Fibroblast of skin of right biceps (primary cell): ENCODE measurements around the gene SIGLECL1.

Experiments used
- DNase-seq: peaks from one replicate; pipeline ENCODE4 v3.0.0-alpha.2; 2013

Gene SIGLECL1

DNA sequence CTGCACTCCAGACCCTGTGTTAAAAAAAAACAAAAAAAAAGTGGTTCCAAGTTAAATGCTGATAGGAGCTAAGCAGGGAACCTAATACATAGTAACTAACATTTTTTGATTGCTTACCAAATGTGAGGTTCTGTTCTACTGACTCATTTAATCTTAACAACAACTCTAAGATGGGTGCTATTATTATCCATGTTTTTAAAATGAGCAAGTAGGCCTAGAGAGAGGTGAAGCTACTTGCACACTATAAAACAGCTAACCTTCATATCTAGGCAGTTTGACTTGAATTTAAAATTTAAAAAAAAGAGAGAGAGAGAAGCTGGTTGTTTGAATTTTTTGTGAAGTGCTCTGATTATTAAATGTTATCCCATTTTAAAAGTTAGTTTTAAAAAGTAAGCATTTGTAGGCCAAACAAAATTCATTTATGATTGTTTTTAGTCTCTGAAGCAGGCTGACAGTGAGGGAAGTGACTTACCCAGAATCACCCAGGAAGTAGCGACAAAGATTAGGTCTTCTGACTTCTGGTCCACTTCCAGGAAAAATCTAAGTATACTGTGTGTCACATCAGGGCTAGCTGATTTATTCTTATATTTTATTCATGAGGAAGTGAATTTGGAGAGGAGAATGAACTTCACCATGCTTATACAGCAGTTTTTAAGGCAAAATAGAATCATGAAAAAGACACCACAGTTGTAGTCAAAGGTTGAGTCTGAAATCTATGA lies 2.4 kb downstream of the SIGLECL1 start:
- DNase-seq = no peak

DNA sequence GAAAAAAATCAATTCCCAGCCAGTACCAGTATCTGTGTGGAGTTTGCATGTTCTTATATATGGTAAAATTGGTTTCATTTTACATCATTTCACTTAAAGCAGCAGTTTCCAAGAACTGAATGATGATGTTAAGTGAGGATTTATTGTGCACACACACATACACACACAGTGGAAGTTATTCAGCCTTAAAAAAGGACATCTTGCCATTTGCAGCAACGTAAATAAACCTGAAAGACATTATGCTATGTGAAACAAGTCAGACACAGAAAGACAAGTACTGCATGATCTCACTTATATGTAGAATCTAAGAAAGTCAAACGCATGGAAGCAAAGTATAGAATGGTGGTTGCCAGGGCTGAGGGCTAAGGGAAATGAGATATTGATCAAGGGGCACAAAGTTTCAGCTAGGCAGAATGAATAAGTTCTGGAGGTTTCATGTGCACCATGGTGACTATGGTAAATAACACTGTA lies 5.3 kb downstream of the SIGLECL1 start:
- DNase-seq = no peak

DNA sequence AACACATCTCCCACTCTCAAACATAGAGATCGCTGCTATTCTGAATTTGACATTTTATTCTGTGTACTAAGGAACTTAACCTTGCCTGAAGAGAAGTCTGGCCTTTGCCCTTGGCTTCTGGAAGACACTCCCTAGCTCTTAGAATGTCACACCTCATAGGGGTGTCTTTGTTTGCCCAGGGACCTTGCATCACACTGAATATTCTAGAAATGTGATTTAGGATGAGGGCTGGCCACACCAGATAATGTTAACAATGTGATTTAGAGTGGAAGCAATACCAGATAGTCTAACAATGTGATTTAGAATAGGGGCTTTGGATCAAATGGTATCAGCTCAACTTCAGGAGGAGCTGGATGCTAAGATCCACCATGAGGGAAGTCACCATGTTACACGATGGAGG lies 6.6 kb downstream of the SIGLECL1 start:
- no peak for DNase-seq

DNA sequence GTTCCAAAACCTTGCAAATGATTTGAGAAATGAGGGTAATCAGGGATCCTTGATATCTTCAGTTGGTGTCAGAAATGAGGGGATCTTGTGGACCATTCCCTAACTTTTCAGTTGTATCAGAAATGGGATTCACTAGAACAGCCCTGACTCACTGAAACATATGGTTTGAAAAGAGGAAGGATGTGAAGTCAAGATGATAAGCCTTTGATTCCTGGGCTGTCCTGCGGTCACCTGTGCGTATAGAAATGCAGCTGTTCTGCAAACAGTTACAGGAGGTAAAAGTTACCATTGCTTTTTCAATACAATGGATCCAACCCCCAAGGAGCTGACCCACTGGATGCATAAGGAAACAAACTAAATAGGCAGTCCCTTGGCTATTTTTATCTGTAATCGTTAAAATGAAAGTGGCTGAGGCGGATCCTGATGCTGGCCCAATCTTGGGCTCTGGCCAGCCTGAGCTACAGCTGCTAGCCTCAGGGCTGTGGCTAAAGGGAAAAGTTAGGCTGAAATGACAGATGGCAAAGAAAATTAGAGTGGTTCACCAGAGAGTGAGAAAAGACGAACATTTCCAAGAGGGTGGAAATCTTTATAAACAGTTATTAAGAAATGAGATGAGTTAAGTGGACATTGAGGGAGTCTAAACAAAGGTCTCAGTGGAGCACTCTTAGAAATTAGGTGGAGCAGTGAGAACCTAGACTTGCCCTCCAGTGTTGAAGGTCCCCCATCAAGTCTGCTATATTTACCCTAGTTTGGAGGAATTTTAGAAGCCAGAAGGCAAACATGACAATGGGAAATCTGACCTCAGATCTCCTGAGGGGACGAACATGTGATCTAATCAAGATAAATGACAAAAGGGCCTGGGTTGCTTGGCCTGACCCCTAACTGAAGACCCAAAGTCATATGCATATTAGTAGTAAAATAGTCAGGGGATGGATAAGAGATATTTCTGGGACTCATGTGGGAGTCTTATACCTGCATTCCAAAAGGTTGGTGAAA lies 7.6 kb downstream of the SIGLECL1 start:
- no peak for DNase-seq

DNA sequence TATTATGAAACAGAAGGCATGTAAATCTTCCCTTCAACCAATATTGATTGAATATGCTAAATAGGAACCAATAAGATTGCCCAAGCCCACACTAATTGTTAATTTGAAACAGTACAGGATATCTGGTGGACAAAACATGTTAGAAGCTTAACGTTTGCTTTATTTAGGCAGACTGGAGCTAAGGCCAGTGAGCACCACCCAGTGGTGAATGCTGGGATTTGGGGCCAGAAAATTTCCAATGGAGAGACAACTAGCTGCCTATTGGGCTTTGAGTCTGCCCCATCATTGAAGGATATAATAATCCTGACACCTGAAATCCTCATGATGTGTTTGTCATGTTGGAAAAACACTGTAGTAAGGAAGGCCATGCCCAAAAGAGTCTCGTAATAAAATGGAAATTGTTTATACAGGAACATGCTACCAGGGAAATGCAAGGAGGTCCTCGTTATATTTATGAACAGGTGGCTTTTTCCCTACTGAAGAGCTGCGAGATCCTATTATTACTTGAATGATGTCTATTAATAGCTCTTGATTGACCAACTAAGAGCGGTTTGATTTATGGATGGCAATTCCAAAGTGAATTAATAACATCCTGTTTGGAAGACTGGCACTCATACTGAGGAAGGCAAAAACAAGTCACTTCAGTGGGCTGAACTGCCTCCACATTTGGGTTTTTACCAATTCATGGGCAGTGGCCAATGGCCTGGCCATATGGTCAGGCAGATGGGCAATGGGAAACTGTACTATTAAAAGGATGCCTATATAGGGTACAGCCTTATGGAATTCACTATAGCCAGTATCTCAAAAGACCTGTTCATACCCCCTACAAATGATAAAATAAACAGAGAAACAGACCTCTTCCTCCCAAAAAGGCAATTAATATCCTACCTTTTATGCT lies 8.7 kb downstream of the SIGLECL1 start:
- peak; percentile 19 for DNase-seq

DNA sequence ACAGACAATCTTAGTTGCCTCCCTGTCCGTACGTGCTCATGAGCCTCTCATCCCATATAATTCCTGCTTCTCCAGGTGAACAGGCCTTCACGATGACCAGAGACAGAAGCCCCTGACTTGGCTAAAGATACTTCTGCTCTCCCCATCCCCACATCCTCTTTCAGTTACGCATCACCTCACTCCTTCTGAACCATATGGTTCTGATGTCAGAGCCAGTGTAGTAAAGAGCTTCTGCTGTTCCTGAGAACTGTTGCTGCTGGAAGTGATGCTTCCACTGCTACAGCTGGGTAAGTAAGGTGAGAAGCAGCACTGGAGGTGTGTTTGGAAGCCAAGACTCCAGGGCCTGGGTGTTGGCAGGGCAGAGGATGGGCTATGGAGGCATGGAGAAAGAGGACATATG lies 12.9 kb downstream of the SIGLECL1 start:
- no peak for DNase-seq

DNA sequence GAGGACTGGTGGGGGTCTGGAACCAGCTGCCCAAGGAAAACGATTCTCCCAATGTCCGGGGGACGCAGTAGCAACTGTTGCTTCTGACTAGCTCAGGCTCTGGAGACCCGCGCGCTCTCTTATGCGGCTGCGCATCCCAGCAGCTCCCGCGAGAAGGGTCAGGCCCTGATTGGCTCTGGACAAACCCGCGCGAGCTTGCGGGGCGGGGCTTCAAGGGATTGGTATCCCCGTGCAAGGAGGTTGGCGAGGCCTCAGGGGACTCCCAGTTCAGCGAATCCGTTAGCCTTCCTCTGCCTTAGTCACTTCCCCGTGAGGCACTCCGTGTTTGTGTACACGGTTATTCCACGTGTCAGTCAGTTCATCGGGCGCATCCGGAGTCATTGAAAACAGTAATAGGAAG lies 20.2 kb downstream of the SIGLECL1 start:
- no peak for DNase-seq

DNA sequence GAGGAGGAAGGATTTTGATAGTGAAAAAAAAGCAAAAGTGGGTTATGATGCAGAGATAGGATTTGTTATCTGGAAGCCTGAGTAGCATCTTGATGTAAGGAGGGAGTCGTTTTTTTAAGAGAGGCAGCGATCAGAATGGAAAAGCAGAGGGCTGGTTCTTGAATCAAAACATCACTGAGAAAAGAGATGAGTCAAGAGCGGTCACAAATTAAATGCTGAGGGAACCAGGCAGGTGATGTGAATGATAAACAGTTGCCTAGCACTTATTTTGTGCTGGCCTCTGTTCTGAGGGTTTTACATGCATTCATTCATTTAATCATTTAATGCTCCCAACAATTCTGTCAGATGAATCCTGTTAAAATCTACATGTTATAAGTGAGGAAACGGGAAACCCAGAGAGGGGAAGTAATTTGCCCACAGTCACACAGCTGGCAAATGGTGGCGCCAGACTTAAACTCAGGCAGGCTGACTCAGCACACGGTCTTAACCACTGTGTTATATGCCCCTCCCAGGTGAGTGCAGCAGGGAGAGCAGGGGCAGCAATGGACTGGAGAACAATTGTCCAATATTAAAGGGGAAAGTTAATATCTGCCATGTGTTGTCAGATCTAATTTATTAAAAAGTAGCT lies 21.4 kb downstream of the SIGLECL1 start:
- no peak for DNase-seq

DNA sequence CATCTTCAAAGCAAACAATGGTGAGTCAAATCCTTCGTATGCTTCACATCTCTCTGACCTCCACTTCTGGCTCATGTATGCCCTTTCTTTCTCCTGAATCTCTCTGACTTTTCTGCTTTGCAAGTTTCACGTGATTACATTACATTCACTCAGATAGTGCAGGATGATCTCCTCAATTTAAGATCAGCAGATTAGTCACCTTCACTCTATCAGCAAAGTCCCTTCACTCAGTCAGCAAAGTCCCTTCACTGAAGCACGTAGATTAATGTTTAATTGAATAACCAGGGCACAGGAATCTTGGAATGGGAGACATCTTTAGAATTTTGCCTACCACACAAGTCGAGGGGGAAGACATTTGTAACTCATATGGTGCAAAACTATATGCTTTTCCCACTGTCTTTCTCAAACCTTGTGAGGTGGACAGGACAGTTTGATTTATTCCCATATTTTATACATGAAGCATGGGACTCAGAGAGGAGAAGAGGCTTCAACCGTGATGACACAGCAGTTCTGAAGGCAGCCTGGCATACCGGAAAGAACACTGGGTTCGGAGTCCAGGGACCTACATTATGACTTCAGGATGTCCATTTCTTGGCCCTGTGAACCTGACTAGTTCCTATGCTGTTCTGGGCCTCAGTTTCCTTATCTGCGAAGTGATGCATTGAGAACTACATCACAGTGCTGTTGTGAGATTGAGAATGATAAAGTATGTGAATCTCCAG lies 23.3 kb downstream of the SIGLECL1 start:
- no peak for DNase-seq

DNA sequence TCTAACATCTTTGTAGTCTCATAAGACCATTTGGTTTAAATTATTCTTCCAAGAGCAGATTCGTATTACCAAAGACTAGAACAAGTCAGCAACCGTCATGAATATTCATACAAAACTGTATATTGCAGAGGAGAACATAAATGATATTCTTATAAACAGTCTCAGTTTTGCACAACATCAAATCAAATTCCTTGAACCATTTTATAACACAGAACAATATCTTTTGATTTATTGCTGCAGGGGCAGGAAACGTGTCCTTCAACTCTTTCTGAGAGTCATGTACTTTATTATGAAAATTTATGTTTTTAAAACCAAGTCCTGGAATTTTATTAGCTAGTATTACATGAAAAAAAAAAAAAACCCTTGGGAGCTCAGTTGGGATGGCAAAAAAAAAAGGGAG lies 26.2 kb downstream of the SIGLECL1 start:
- no peak for DNase-seq

DNA sequence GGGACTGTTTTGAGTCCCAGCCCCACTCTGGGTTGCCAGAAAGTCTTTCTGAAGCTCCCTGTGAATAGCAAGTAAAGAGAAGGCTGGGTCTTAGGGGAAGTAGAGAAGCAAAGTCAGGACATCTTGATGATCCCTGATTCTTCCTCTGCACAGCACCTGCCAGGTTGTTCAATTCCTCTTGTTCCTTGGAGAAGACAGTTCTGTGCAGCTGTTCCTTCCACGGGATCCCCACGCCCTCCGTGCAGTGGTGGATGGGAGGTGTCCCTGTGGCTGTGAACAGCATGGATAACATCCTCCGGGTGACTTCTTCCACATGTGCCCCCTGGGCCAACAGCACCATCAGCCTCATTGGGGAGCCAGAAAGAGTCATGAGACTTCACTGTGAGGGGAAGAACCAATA lies 31.5 kb downstream of the SIGLECL1 start:
- no peak for DNase-seq

DNA sequence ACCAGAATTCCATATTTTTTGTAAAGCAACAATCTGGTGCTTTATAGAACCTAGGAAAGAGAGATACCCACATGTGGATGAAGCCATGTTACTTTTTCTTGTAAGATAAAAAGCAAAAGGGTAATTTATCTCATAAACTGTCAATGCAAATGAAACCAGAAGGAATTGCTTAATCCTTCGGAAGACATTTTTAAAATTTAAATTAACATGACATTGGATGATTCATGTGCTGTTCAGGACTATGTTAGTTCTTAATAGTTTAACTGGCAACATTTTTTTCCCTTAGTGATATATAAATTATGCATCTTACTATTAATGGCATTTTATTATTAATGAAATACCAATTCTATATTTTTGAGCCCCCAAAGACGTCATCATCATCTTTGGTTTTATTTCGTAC lies 34.8 kb downstream of the SIGLECL1 start:
- DNase-seq = no peak

DNA sequence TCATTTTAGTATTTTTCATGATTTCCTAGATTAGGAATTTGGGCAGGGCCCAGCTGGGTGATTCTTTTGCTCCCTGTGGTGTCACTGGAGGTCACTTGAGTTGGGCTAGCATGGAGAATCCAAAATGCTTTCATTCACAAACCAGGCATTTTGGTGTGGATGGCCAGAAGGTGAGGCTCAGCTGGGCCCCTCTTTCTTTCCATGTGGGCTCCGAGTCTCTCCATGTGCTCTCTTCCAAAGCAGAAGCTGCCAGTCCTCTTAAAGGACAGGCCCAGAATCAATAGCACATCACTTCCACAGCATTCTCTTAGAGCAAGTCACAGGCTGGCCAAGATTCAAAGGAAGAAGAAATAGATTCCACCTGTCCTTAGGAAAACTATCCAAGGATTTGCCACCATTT lies 38.8 kb downstream of the SIGLECL1 start:
- no peak for DNase-seq

DNA sequence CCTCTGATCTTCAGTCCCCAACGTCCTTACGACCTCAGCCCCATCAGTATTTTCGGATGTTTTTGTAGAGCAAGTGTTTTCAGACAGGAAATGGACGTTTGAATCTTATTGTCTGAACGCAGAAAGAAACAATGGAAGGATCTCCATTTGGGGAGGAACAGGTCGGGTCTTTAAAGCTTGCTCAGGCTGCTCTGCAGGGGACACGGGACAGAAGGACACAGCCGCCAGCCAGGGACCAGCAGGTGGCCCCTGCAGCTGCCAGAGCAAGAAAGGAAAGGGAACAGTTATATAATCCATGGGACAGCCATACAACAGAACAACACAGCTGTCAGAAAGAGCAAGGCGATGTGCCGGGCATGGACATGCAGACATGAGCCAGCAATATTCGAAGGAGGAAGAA lies 42.1 kb downstream of the SIGLECL1 start:
- no peak for DNase-seq

DNA sequence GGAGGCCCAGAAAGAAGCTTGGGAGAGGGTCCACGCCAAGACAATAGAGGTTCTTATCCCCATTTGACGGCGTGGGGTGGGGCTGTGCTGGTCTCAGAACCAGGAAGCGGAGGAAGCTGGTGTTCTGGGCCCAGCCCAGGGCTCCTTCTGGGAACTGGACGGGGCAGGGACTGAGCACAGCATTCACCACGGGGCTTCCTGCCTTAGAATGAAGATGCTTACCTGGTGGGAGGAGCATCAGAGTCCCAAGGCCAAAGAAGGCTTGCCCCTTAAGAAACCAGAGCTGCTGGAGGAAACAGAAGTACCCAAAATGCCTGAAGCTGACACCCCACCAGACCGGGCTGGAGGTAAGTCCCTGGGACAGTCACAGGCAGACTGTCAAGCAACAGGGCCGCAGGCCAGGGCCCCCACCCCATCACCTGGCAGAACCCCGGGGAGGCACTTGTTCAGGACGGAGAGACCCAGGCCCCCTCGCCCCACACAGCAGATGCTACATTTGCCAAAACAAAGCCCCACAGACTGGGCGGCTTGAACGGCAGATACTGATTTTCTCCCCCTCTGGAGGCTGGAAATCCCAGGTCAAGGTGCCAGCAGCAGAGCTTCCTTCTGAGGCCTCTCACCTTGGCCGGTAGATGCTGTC lies 42.8 kb downstream of the SIGLECL1 start:
- DNase-seq = no peak

DNA sequence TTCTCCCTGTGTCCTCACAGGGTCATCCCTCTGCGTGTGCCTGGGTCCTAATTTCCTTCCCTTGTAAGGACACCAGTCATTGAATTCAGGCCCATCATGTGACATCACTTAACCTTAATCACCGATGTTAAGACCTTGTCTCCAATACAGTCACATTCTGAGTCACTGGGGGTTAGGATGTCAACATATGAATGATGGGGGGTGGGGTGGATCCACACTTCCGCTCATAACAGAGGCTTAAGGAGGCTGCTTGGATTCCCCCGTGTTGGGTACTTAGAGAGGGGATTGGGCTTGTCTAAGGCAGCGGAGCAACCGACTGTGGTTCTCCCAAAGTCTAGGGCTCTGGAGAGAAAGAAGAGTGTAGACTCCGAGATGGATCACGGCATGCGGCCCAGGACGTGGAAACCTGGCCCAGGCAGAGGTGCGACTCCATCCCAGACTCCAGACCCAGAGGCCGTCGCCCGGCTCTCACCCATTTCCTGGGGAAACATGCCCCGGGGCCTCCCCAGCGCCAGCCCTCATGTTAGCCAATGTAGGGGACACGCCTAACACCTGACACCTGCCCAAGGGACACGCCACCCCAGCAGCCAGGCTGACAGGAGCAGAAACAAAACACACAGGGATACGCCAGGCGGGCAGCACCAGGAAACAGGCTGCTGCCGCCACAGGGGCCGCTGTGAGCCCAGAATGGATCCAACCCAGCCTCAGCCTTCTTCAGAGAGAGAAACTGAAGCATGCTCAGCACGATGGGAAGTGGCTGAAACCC lies 43.5 kb downstream of the SIGLECL1 start:
- DNase-seq = no peak

DNA sequence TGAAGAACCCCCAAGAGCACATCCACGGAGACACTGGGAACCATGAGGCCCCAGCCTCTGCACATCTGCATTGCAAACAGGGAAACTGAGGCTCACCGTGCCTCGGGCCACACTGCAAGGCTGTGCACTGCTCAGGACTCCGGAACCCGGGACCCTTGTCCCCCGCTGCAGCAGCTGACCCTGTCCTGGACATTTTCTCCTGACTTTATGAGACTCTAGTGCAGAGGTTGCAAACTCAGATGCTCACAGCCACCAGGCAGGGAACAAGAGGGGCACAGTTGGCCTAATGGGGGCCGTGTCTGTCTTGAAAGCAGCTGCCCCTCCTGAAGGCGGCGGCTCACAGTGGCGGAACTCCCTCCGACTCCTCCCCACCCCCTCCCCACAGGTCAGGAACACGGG lies 44.1 kb downstream of the SIGLECL1 start:
- no peak for DNase-seq

DNA sequence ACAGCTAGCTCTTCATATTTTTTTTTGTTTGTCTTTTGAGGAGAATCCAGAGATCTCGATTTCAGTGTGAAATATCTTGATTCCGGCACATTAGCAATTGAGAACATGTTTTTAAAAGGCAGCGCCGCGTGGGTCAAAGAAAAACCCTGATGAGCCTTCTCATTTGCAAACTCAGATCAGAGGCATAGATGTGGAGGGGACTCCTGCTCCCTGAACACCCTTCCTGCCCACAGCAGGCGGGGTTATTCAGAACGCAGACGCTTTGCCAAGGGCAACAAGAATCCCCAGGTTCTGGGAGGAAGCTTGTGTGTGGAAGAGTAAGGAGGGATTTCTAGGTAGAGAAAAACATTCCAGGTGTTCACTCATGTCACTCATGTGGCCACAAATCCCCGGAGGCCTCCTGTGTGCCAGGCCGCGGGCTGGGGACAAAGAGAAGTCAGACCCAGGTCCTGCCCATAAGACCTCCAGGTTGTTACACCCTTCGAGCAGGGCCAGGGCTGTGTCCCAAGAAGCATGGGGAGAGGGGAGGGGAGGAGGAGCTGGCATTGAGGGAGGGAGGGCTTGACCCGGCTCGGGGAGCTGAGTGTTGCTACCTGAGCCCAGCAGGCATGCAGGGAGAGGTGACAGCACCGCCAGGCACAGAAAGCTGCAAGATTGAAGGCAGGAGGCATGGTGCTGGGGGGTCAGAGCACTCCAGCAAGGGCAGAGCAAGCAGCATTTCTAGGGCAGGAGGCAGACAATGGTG lies 44.7 kb downstream of the SIGLECL1 start:
- DNase-seq = no peak

DNA sequence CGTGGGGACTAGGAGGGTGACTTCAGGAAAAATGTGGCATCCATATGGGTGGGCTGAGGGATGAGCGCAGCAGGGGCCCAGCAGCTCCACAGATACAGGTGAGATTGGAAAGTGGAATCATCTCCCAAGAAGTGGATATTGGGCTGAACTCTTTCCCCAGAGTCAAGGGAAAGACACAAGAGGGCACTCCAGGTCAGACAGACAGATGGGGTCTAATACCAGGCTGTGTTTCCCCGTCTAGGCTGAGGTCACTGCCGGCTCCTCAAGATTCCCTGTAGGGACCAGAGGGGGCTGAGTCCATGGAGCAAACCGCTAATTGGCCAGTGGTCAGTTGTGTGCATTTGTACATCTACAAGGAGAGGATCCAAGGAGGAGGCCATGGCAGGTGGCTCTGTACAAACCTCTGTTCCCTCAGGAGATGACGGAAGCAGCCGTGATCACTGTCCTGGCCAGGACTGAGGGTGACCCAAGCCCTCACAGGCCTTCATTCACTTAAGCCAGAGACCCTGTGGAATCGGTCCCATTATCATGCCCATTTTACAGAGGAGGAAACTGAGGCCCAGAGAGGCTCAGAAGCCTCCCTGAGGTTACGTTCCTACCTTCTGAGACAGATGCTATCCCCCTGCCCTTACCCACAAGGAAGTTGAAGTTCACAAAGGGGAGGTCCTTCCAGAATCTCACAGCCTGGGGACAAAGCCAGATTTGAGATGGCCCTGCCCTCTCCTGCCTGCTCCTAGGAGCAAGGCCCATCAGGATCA lies 45.6 kb downstream of the SIGLECL1 start:
- no peak for DNase-seq
